Measurements from ENCODE around the gene GFRA1.
"Not testable (repeated sequence)": the region's sequence is repeated elsewhere in the genome, so short reads cannot be mapped to it uniquely, and the experiment has no call there.

DNA sequence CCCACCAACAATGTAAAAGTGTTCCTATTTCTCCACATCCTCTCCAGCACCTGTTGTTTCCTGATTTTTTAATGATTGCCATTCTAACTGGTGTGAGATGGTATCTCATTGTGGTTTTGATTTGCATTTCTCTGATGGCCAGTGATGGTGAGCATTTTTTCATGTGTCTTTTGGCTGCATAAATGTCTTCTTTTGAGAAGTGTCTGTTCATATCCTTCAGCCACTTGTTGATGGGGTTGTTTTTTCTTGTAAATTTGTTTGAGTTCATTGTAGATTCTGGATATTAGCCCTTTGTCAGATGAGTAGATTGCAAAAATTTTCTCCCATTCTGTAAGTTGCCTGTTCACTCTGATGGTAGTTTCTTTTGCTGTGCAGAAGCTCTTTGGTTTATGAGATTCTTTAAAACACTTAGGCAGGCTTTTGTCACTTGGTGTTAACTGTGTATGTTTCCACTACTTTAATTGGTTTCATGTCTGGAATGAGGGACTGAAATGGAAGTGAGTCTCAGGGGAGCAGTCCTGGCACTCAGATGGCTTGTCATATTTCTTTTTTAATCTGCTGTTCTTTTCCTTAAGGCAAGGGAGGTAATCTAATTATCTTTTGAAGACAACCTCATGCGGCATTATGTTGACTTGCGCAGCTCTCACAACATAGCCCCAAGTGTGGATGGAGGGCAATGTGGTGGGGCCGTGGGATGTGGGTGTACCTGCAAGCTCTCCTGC is 219.8 kb downstream of the GFRA1 start:
- not testable (repeated sequence) for TF ChIP-seq EZH2, CTCF (IDR thresholded peaks at IDR 0.05)
